Neutrophil (primary cell): ENCODE results near the gene IFT122.

Source experiments
- H3K27ac ChIP-seq: fragments of 200-600 bp; sonication (generic); 2 replicates; pipeline ENCODE4 v1.5.1; 2016; ENCODE audit warnings: mild to moderate bottlenecking, moderate library complexity
- H3K27me3 ChIP-seq: fragments of 200-600 bp; sonication (generic); 2 replicates; pipeline ENCODE4 v1.6.0; 2016; ENCODE audit warnings: mild to moderate bottlenecking
- H3K36me3 ChIP-seq: fragments of 200-600 bp; sonication (generic); 2 replicates; pipeline ENCODE4 v1.5.1; 2017
- H3K4me1 ChIP-seq, 2 experiments: fragments of 200-600 bp in 1 of 2; sonication (generic) in 1 of 2; 1 replicate in 1 of 2; 2 replicates in 1 of 2; pipeline versions ENCODE4 v1.5.1 to v1.6.1; 2013 to 2016; ENCODE audit warnings: low read depth in 1 of 2, low read length in 1 of 2, mild to moderate bottlenecking in 1 of 2, moderate library complexity in 1 of 2; ENCODE audit not compliant: control insufficient read depth in 1 of 2, insufficient read depth in 1 of 2
- H3K4me3 ChIP-seq, 2 experiments: fragments of 200-600 bp in 1 of 2; sonication (generic) in 1 of 2; 1 replicate in 1 of 2; 2 replicates in 1 of 2; pipeline ENCODE4 v1.5.1; 2013 to 2016; ENCODE audit warnings: low read depth in 1 of 2, low read length in 1 of 2, mild to moderate bottlenecking in 1 of 2, moderate library complexity in 1 of 2
- H3K9me3 ChIP-seq: fragments of 200-600 bp; sonication (generic); 2 replicates; pipeline ENCODE4 v1.5.1; 2016
- CTCF ChIP-seq: fragments of 200-600 bp; sonication (generic); IDR thresholded peaks from 2 replicates; pipeline ENCODE4 v1.5.1; 2016; ENCODE audit warnings: antibody characterized with exemption

The IFT122 gene

GRCh38 chr3:129446926-129447325, 6.9 kb downstream of the IFT122 start:
- Histone ChIP-seq H3K27me3 (no peaks in the 10 kb centered on the region), H3K36me3 (no peaks in the 10 kb centered on the region), H3K9me3 (no peaks in the 10 kb centered on the region), H3K27ac (no peak overlapping the region), H3K4me3 (no peak overlapping the region), H3K4me1 (peaks cover 23% of the 10 kb centered on the region in 2 experiments)
- no peak for TF ChIP-seq CTCF

- no peak overlapping the region for H3K27ac ChIP-seq
- H3K4me1 ChIP-seq = peaks cover 18 to 20% of the 10 kb centered on the region in 2 experiments
- no peak overlapping the region for H3K4me3 ChIP-seq
- H3K27me3 ChIP-seq = no peaks in the 10 kb centered on the region
- no peak for TF ChIP-seq CTCF
- no peaks in the 10 kb centered on the region for H3K9me3 ChIP-seq
- no peaks in the 10 kb centered on the region for H3K36me3 ChIP-seq
Measured at GRCh38 chr3:129448186-129448895, 8.3 kb downstream of the IFT122 start.

GRCh38 chr3:129449279-129450115, 9.5 kb downstream of the IFT122 start:
- no peak for TF ChIP-seq CTCF
- Histone ChIP-seq H3K9me3 (no peaks in the 10 kb centered on the region), H3K27ac (no peak overlapping the region), H3K4me3 (no peak overlapping the region), H3K4me1 (peaks cover 7 to 8% of the 10 kb centered on the region in 2 experiments), H3K36me3 (peaks cover under 1% of the 10 kb centered on the region), H3K27me3 (no peaks in the 10 kb centered on the region)

- Histone ChIP-seq H3K36me3 (peaks cover 24% of the 10 kb centered on the region), H3K27me3 (no peaks in the 10 kb centered on the region), H3K4me1 (no peaks in the 10 kb centered on the region), H3K4me3 (no peak overlapping the region), H3K9me3 (no peaks in the 10 kb centered on the region), H3K27ac (no peak overlapping the region)
- TF ChIP-seq CTCF = no peak
Measured at GRCh38 chr3:129453732-129454131, 13.7 kb downstream of the IFT122 start.

GRCh38 chr3:129460155-129460554, 20.1 kb downstream of the IFT122 start:
- no peak for TF ChIP-seq CTCF
- Histone ChIP-seq H3K9me3 (no peaks in the 10 kb centered on the region), H3K4me3 (no peak overlapping the region), H3K27ac (no peak overlapping the region), H3K27me3 (no peaks in the 10 kb centered on the region), H3K36me3 (peaks cover 23% of the 10 kb centered on the region), H3K4me1 (no peaks in the 10 kb centered on the region)
